GM21619 (cell line): Measurements from ENCODE around the gene TBX19.

ENCODE experiments used
- ATAC-seq: cut with Tn5 transposase; IDR thresholded peaks from one replicate; pipeline ENCODE4 v1.9.1; 2021; ENCODE audit not compliant: unreplicated experiment

The TBX19 gene

DNA sequence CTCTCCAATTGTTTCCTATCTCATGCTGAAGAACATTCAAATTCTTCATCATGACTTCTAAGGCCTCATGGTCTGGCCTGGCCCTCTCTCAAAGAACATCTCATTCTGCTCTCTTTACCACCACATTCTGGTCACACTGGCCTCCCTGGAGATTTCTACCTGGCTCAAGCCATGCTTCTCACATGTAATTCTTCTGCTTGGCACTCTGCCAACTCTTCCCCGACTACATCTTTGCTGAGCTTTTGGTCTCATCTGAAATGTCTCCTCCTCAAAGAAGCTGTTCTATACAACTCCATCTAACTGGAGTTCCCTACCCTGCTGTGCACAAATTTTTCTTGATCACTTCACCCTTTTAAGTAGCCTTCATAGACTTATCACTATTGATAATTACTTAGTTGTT is 1.4 kb upstream of the TBX19 start:
- ATAC-seq = no peak

DNA sequence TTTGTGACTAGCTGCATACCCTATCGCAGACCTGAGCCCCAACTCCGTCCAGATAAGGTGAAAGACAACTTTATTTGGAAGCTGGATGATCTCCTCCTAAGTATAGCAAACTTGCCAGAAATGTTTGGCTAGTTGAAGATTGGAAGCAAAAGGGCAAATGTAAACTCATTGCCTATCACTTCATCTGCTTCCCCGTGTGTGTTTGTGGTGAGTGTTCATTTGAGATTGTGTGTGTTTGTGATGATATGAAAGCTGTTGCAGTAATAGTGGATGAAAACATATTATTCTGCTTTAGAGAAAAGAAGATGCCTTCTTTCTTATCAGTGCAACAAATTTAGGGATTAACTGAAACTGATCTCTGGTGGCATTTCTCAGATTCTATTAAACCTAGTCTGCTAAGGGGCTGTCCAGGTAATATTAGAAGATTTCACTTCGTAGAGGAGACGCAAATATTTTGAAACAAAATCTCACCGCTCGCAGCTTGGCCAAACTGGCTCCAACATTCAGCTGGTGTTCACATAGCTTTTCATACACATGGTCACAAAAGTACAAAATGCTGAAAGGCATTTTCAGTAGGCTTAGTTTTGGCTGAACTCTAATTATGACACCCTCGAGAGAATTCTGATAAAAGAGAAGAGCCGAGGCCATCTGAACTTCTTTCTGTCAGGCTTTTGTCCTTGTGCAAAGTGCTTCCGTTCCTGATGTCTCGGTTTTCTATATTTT is 1.1 kb downstream of the TBX19 start:
- no peak for ATAC-seq

DNA sequence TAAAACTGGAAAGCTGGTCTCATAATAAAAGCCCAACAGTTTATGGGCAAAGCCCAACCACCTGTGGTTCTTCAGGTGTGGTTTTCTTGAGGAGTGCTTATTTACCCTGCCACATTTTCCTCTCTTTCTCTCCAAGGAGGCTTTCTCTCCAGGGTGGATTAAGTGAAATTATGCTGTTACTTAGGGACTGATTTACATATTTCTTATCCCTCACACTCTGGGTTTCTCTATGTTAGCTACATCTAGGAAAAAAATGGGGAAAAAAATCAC is 4.8 kb downstream of the TBX19 start:
- ATAC-seq = no peak

DNA sequence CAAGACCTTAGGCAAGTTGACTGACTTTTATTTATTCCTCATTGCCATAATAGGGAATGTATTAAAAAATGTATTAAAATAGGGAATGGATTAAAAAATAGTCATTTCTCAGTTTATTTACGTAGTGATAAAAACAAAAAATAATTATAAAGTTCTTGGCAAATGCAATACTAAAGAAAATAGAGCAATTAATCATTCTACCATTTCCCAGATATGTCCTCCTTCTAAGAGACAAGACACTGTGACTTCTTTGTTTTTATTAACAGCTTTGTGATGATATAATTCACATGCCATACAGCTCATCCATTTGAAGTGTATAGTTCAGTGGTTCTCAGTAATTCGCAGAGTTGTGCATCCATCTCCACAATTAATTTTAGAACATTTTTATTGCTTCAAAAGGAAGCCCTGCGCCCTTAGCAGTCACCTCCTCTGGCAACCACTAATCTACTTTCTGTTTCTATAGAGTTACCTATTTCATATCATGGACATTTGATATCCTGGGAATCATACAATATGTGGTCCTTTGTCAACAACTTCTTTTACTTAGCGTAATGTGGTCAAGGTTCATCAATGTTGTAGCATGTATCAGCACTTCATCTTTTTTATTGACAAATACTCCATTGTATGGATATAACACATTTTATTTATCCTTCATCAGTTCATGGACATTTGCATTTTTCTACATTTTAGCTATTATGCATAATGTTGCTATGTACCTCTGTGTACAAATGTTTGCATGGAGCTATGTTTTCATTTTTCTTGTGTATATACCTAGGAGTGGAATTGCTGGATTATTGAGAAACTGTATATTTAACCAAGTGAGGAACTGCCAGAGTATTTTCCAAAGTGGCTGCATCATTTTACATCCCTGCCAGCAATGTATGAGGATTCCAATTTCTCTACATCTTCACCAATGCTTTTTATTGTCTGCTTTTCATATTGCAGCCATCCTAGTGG is 5.6 kb downstream of the TBX19 start:
- no peak for ATAC-seq

DNA sequence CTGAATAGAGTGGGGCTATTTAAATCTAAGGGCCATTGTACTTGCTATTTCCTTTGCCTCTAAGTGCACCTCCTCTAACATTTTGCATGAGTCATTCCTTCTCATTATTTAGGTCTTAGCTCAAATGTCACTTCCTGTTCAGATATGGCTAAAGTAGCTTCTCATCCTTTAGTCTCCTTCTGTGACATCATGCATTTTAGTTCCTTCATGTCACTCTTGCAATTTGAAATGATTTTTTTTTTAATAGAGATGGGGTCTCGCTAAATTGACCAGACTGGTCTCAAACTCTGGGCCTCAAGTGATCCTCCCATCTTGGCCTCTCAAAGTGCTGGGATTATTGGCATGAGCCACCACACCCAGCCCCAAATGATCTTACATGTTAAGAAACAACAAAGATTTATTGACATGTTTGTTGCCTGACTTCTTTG is 6.6 kb downstream of the TBX19 start:
- no peak for ATAC-seq

DNA sequence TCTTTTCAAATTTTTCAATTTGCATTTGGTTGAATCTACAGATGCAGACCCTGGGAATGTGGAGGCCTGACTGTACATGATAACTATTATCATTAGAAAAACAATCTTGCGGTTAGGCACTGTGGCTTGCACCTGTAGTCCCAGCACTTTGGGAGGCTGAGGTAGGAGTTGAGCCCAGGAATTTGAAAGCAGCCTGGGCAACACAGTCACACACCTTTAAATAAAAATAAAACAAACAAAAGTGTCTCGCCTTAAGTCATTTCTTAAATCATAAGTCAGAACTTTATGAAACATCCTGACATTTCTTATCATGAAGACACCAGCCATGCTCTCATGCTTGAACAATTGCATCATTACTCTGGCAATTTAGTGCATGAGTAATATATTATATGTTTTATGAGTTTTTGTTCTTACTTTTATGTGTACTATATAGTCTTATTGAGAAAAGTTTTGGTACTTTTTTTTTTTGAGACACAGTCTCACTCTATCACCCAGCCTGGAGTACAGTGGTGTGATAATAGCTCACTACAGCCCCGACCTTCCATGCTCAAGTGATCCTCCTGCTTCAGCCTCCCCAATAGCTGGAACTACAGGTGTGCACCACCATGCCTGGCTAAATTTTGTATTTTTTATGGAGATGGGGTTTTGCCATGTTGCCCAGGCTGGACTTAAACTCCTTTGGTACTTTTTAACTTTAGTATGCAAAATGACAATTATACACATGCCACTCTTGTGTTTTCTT is 7.8 kb downstream of the TBX19 start:
- ATAC-seq = no peak

DNA sequence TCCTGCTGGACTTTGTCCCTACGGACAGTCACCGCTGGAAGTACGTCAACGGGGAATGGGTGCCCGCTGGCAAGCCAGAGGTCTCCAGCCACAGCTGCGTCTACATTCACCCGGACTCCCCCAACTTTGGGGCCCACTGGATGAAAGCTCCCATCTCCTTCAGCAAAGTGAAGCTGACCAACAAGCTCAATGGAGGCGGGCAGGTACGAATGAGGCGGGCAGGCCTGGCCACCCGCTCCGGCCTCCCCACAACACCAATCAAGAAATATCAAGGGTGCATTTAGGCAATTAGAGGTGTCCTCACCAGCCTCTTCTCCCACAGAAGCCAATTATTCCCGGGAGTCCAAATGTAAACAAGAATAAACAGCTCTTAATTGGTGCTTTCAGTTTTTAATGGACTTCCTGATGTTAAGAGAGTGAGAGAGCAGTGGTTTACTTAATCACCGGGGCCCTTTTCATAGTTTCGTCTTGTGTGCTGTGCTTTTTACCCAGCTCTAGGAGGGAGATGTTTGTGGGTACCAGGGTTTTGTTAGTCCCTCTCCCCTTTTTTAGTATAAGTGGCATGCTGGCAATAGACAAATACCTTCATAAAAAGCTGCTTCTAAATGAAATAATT is 10.7 kb downstream of the TBX19 start:
- ATAC-seq = no peak

DNA sequence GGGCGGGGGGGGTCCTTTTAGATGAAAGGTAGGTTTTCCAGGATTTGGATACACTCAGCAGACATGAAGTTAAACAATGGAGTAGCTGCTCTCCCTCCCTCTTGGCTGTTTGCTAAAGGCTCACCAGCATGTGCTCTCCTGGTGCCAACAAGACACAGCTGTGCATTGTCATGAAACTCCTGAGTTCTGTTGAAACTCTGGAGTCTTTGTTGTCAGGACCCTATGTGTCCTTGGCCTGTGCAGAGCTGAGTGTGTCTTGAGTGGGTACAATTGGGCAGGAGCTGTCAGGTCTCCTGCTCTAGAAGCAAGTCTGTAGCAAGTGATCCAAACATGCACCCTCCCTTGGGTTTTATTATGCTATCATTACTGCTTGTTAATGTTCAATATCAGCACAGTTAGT is 12.7 kb downstream of the TBX19 start:
- no peak for ATAC-seq

DNA sequence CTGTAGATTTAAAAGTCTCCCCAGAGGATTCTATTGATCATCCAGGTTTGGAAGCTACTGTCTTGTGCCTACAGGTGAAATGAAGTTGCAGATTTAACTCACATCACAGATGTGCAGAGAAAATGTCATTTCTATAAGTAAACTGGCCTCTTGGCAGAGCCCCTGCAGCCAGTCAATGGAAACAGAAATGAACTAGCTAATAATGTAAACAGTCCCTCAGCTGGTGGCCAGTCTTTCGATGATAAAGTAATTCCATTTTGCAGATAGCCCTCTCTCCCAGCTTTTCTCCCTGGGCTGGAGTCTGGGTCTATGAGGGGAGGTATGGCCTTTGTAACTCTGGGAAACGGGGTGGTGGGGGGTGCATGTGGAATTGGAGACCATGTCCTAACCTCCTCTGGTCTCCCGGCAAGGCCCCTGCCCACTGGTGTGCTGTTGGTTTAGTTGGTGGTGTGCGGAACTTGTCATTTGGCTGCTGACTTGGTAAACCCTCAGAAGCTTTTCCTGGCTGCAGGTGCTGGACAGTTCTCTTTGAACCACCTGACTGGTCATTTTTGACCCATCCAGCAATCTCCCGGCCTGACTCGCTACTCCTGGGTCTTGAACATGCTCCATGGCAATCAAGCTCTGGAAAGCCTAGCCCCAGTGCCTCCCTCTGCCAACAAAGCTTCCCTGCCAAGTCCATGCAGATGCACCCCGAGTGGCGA is 14.9 kb downstream of the TBX19 start:
- ATAC-seq = no peak

DNA sequence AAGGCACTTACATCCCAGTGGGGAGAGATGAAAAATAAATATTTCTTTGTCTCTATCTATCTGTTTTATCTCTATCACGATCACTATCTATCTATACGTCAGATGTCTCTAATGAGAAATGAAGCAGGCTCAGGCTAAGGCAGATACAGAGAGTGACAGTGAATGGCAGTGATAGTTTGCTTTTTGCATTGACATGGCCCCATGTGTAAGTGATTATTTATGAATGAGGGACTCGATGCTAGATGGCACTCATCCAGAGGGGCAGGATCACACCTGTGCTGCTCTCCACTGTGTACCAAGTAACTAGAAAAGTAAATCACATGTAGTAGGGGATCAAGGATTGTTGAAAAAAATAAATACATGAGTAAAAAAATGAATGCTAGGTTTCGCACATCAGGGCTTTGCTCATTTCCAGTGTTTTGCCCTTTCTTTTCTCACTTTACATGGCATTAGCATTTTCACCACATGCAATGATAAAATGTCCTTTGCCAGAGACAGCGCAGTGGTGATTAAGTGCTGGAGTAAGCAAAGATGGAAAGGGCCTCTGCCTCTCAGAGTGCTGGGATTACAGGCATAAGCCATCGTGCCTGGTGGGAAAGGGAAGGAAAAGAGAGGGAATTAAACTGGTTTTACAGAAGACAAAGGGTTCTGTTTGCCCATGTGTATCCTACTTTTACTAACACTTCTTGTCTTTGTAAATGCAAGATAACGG is 16.5 kb downstream of the TBX19 start:
- ATAC-seq = no peak

DNA sequence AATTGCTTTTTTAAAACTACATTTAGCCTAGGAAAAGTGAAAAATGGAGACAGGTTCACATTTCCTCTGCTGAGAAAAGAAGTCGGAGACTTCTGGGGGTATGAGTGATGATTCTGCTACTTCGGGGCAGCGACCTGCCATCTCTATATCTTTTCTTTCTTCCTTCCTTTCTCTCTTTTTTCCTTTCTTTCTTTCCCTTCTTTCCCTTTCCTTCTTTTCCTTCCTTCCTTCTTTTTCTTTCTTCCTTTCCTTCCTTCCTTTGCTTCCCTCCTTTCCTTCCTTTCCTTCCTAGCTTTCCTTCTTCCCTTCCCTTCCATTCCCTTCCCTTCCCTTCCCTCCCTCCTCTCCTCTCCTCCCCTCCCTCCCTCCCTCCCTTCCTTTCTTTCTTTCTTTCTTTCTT is 17.8 kb downstream of the TBX19 start:
- ATAC-seq = no peak

DNA sequence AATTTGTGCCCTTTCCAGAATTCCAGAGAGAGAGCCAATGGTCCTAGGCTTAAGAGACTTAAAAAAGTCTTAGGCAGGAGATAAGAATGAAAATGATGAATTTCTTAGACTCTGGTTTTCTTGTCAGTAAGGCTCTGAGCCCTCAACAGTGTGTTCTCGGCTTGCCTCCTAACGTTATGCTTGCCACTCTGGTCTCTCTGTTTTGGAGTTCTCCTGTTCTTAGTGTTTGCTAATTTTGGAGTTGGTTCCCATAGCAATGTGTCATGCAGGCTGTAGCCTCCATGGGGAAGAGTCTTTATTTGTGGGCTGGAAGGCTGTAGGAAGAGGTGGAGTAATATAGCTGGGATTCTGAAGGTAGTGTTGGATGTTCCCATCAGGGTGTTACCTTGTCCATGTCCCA is 19.9 kb downstream of the TBX19 start:
- ATAC-seq = no peak

DNA sequence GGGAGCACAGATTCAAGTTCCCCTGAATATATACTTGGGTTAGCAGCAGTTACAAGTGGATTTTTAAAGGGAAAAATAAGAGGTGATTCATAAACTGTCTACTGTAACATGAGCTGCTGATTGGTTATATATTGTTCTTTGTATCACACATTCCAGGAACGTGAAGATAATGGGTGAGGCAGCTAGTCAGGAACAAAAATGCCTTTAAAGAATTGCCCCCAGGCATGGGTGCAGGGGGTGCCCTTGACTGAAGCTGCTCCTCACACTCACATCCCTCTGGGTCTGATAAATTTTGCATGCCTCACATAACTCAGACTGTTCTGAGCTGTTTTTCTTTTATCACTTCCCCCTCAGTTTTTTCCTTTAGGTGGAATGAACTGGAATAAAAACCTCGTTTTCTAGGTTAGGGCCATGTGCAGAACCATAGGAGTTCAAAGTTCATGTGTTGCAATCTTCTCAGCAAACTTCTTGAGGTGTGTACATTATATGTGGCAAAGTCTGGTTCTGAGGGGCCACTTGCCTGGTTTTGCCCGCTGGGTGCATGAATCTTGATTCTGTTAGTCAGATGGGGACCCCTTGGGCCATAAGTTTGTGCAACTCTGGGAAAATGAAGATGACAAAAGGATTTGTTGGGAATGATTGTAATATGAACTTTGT is 21.1 kb downstream of the TBX19 start:
- no peak for ATAC-seq

DNA sequence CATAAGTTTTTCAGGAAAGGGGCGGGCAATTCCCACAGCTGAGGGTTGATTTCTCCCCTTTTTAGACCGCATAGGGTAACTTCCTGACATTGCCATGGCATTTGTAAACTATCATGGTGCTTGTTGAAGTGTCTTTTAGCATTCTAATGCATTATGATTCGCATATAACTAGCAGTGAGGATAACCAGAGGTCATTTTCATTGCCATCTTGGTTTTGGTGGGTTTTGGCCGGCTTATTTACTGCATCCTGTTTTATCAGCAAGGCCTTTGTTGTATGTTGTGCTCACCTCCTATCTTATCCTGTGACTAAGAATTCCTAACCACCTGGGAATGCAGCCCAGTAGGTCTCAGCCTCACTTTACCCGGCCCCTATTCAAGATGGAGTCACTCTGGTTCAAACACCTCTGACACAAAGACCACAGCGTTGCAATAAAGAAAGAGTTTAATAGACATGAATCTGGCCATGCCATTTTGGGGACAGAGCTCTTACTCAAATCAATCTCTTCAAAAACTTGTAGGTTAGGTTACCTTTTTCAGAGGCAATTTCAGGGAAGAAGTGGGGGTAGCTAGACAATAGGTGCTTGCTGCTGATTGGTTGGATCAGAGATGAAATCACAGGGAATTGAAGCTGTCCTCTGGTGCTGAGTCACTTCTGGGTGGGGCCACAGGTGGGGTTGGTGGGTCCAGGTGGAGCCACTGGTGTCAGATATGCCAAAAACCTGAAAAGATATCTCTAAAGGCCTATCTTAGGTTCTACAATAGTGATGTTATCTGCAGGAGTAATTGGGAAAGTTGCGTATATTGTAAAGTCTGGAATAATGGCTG is 23.3 kb downstream of the TBX19 start:
- ATAC-seq = no peak

DNA sequence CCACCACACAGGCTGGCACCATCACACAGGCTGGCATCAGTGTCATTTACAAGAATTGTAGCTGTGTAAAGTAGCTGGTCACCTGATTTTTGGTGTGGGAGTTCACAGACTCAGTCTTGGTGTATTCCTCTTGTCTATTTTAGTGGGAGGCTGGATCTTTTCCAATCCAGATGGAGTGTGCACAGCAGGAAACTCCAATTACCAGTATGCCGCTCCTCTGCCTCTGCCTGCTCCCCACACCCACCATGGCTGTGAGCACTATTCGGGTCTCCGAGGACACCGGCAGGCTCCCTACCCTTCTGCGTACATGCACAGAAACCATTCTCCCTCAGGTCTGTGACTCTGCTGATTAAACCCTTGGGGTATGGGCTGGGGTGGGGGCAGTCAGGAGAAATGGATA is 24.2 kb downstream of the TBX19 start:
- ATAC-seq = no peak

DNA sequence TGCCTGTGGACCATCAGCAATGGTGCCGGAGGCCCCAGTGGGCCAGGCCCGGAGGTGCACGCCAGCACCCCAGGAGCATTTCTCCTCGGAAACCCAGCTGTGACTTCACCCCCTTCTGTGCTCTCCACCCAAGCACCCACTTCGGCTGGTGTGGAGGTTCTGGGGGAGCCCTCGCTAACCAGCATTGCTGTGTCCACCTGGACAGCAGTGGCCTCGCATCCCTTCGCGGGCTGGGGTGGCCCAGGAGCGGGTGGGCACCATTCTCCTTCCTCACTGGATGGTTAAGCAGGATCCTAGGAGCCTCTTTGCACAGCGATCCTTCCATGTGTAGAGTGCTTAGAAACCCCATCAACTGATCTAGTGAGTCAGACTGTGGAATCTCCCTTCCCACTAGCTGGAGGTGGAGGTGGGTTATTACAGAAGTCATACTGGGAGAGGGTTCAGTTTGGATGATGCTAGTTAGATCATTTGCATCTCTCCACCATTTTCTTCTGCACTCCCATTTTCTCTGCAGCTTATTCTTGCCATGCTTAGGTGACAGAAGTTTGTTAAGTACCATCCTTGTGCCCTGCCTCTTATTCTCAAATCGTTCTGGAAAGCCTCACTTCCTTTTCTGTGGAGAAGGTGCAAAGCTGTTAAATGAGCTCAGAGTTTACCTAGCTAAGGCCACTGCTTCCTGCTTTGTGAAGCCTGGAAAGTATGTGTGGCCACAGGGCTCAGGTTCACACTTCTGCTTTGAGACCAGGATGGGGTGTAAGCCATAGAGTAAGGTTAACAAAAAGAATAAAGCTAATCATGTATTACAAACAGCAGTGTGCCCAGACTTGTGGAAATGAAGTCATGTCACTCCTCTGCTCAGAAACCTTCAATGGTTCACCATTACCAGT is 32.3 kb downstream of the TBX19 start:
- no peak for ATAC-seq

DNA sequence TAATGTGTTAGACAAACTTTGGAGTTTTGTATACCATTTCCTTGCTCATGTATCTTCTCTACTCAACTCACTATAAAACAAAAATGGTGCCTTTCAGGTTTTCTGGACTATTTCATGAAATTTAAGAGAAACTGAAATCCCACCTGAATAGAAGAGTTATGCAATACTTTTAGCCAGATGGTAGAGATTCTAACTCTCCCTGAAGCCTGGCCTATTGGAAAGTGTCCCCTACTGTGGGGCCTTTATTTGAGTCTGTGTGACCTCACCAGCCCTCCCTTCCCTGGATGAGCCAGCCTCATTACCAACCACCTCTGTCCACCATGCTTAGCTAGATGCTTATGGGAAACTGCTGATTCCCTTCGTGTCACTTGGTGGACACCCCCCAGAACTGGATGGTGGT is 35.5 kb downstream of the TBX19 start:
- ATAC-seq = no peak

DNA sequence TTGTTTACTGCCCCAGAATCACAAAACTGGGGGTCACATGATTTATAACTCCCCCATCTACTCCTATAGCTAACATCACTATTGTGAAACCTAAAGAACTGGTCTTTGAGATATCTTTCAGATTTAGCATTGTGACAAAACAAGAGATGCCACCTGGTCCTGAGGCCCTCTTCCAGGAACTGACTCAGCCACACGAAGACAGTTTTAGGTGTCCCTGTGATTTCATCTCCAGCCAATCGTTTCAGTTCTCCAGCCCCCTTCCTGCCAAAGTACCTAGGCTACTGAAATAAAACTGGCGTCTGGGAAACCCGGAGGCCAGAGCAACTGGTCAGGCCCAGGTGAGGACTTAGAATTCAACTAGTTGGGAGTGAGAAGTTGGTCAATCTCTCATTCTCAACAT is 36.6 kb downstream of the TBX19 start:
- ATAC-seq = no peak
